GM18502 (cell line): ENCODE results near the gene TBCEL.

Experiments
- ATAC-seq: cut with Tn5 transposase; IDR thresholded peaks from one replicate; pipeline ENCODE4 v1.9.1; 2021; ENCODE audit warnings: mild to moderate bottlenecking; ENCODE audit not compliant: unreplicated experiment, poor library complexity

The TBCEL gene

GRCh38 chr11:121129362-121130340 is 105.7 kb downstream of the TBCEL start:
- ATAC-seq: no peak

- ATAC-seq: no peak
Measured at GRCh38 chr11:121131656-121132055, 107.8 kb downstream of the TBCEL start.

- ATAC-seq: no peak
Measured at GRCh38 chr11:121132211-121132976, 108.5 kb downstream of the TBCEL start.

GRCh38 chr11:121134741-121135312 is 110.9 kb downstream of the TBCEL start:
- ATAC-seq: no peak

- no peak for ATAC-seq
Measured at GRCh38 chr11:121137005-121137404, 113.1 kb downstream of the TBCEL start.

GRCh38 chr11:121138259-121138658 is 114.4 kb downstream of the TBCEL start:
- no peak for ATAC-seq

- no peak for ATAC-seq
Measured at GRCh38 chr11:121140369-121140768, 116.5 kb downstream of the TBCEL start.
